Measurements from ENCODE around the gene IFNK.
A peak's percentile ranks its signal among the peaks of the same experiment; 100 is the strongest.

Gene IFNK

DNA sequence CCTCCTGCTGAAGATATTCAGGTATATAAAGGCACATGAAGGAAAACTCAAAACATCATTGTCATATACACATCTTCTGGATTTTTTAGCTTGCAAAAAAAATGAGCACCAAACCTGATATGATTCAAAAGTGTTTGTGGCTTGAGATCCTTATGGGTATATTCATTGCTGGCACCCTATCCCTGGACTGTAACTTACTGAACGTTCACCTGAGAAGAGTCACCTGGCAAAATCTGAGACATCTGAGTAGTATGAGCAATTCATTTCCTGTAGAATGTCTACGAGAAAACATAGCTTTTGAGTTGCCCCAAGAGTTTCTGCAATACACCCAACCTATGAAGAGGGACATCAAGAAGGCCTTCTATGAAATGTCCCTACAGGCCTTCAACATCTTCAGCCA, at the start of gene IFNK:
TSS of gene IFNK (plus strand) at position 55 of the 400 bp plus-strand sequence. CDS start at position 102, 47 bp downstream.
- Histone ChIP-seq H3K9me3 (ENCODE audit: control insufficient read depth, insufficient read depth, low read length) (no peaks in the 10 kb centered on the region), H3K4me3 (ENCODE audit: low read depth, low read length) (no peak within 1 kb of the TSS), H3K36me3 (ENCODE audit: control insufficient read depth, insufficient read depth, low read length) (no peaks in the 10 kb centered on the region), H3K9ac (ENCODE audit: low read depth, low read length) (no peak within 1 kb of the TSS), H3K27ac (ENCODE audit: low read depth, low read length) (no peak within 1 kb of the TSS), H3K27me3 (ENCODE audit: control insufficient read depth, insufficient read depth, low read length) (peaks cover 8% of the 10 kb centered on the region; the same call in 1 of the 2 replicates), H3K4me1 (ENCODE audit: control insufficient read depth, insufficient read depth, low read length) (peaks cover 28% of the 10 kb centered on the region)

DNA sequence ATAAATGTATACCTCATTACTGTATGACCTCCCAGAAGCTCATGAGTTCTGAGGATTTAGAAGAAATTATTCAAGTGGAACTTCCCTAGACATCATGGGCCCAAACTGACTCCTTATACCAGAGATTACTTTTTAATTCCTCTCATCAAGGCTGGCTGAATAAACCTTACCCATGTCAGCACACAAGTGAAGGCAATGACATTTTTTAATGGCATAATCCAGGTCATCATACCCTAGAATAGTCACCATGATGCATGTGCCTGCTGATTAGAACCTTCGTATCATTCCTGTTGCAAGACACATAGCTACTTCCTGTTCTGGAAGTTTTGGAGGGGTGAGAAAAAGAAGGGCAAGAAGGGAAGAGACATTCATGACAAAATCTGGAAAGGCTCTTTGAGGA, 49.8 kb upstream of the IFNK start:
- Histone ChIP-seq H3K4me1 (ENCODE audit: control insufficient read depth, insufficient read depth, low read length) (peaks cover 23% of the 10 kb centered on the region), H3K27ac (ENCODE audit: low read depth, low read length) (no peak overlapping the region), H3K27me3 (ENCODE audit: control insufficient read depth, insufficient read depth, low read length) (no peaks in the 10 kb centered on the region), H3K9me3 (ENCODE audit: control insufficient read depth, insufficient read depth, low read length) (peaks cover 12% of the 10 kb centered on the region; the same call in 1 of the 2 replicates), H3K36me3 (ENCODE audit: control insufficient read depth, insufficient read depth, low read length) (no peaks in the 10 kb centered on the region), H3K4me3 (ENCODE audit: low read depth, low read length) (no peak overlapping the region), H3K9ac (ENCODE audit: low read depth, low read length) (no peak overlapping the region)

- H3K27ac ChIP-seq (ENCODE audit: low read depth, low read length): no peak overlapping the region
- no peak overlapping the region for H3K9ac ChIP-seq (ENCODE audit: low read depth, low read length)
- H3K4me1 ChIP-seq (ENCODE audit: control insufficient read depth, insufficient read depth, low read length): peaks cover 23% of the 10 kb centered on the region
- H3K36me3 ChIP-seq (ENCODE audit: control insufficient read depth, insufficient read depth, low read length): no peaks in the 10 kb centered on the region
- peaks cover 17% of the 10 kb centered on the region; the same call in 1 of the 2 replicates for H3K9me3 ChIP-seq (ENCODE audit: control insufficient read depth, insufficient read depth, low read length)
- no peaks in the 10 kb centered on the region for H3K27me3 ChIP-seq (ENCODE audit: control insufficient read depth, insufficient read depth, low read length)
- H3K4me3 ChIP-seq (ENCODE audit: low read depth, low read length): no peak overlapping the region
Measured at GRCh38 chr9:27475057-27475595, 49.0 kb upstream of the IFNK start.

- no peak overlapping the region for H3K9ac ChIP-seq (ENCODE audit: low read depth, low read length)
- peaks cover 10% of the 10 kb centered on the region; the same call in 1 of the 2 replicates for H3K4me1 ChIP-seq (ENCODE audit: control insufficient read depth, insufficient read depth, low read length)
- H3K27me3 ChIP-seq (ENCODE audit: control insufficient read depth, insufficient read depth, low read length): no peaks in the 10 kb centered on the region
- peaks cover 17% of the 10 kb centered on the region; the same call in 1 of the 2 replicates for H3K9me3 ChIP-seq (ENCODE audit: control insufficient read depth, insufficient read depth, low read length)
- no peak overlapping the region for H3K27ac ChIP-seq (ENCODE audit: low read depth, low read length)
- H3K4me3 ChIP-seq (ENCODE audit: low read depth, low read length): no peak overlapping the region
- no peaks in the 10 kb centered on the region for H3K36me3 ChIP-seq (ENCODE audit: control insufficient read depth, insufficient read depth, low read length)
Measured at GRCh38 chr9:27476870-27477515, 47.1 kb upstream of the IFNK start.

GRCh38 chr9:27478322-27478721, 45.8 kb upstream of the IFNK start:
- H3K27ac ChIP-seq (ENCODE audit: low read depth, low read length): no peak overlapping the region
- H3K4me1 ChIP-seq (ENCODE audit: control insufficient read depth, insufficient read depth, low read length): peaks cover 10% of the 10 kb centered on the region; the same call in 1 of the 2 replicates
- no peak overlapping the region for H3K4me3 ChIP-seq (ENCODE audit: low read depth, low read length)
- peaks cover 17% of the 10 kb centered on the region; the same call in 1 of the 2 replicates for H3K9me3 ChIP-seq (ENCODE audit: control insufficient read depth, insufficient read depth, low read length)
- H3K27me3 ChIP-seq (ENCODE audit: control insufficient read depth, insufficient read depth, low read length): no peaks in the 10 kb centered on the region
- no peak overlapping the region for H3K9ac ChIP-seq (ENCODE audit: low read depth, low read length)
- H3K36me3 ChIP-seq (ENCODE audit: control insufficient read depth, insufficient read depth, low read length): no peaks in the 10 kb centered on the region

DNA sequence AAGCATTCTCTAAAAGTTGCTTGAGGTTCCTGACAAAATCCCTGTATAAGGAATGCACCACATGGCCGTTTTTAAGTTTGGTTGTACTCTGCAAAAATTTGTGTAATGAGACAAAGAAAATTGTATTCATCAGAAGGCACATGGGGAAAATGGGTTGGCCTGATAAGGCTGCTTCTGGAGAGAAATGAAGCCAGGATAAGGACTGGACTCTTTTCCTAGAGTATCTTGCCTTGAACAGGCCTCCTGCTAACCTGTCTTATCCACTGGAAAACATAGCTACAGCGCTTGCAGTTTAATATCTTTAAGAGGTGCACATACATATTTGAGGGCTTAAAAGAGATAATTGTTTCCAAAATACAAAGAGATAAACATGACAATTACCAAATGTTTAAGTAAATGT, 41.4 kb upstream of the IFNK start:
- Histone ChIP-seq H3K27me3 (ENCODE audit: control insufficient read depth, insufficient read depth, low read length) (no peaks in the 10 kb centered on the region), H3K9ac (ENCODE audit: low read depth, low read length) (no peak overlapping the region), H3K27ac (ENCODE audit: low read depth, low read length) (no peak overlapping the region), H3K4me3 (ENCODE audit: low read depth, low read length) (no peak overlapping the region), H3K36me3 (ENCODE audit: control insufficient read depth, insufficient read depth, low read length) (no peaks in the 10 kb centered on the region), H3K4me1 (ENCODE audit: control insufficient read depth, insufficient read depth, low read length) (peaks cover 6% of the 10 kb centered on the region; the same call in 1 of the 2 replicates), H3K9me3 (ENCODE audit: control insufficient read depth, insufficient read depth, low read length) (peaks cover 17% of the 10 kb centered on the region; the same call in 1 of the 2 replicates)

- Histone ChIP-seq H3K4me3 (ENCODE audit: low read depth, low read length) (no peak overlapping the region), H3K27ac (ENCODE audit: low read depth, low read length) (no peak overlapping the region), H3K27me3 (ENCODE audit: control insufficient read depth, insufficient read depth, low read length) (no peaks in the 10 kb centered on the region), H3K9ac (ENCODE audit: low read depth, low read length) (no peak overlapping the region), H3K9me3 (ENCODE audit: control insufficient read depth, insufficient read depth, low read length) (peaks cover 12% of the 10 kb centered on the region; the same call in 1 of the 2 replicates), H3K4me1 (ENCODE audit: control insufficient read depth, insufficient read depth, low read length) (peaks cover 12% of the 10 kb centered on the region), H3K36me3 (ENCODE audit: control insufficient read depth, insufficient read depth, low read length) (no peaks in the 10 kb centered on the region)
Measured at GRCh38 chr9:27483576-27483975, 40.5 kb upstream of the IFNK start.

DNA sequence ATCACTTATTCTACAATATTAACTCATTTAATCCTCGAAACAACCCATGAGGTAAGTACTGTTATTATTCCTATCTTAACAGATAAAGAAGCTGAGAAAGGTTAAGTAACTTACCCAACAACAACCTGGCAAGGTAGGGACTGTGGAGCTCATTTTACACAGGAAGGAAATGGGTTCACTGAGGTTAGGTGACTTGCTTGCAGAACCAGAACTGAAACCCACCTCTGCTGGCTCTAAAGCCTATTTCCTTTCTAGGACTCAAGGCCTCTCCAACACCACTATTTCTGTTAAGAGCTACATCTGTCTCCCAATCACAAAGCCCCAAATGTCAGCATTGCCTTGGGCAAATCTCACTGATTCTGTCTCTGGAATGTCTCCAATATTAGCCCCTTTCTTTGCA, 38.9 kb upstream of the IFNK start:
- no peak overlapping the region for H3K9ac ChIP-seq (ENCODE audit: low read depth, low read length)
- H3K4me1 ChIP-seq (ENCODE audit: control insufficient read depth, insufficient read depth, low read length): peaks cover 27% of the 10 kb centered on the region
- H3K27ac ChIP-seq (ENCODE audit: low read depth, low read length): no peak overlapping the region

GRCh38 chr9:27487128-27487640, 36.9 kb upstream of the IFNK start:
- Histone ChIP-seq H3K4me1 (ENCODE audit: control insufficient read depth, insufficient read depth, low read length) (peaks cover 30% of the 10 kb centered on the region), H3K9me3 (ENCODE audit: control insufficient read depth, insufficient read depth, low read length) (no peaks in the 10 kb centered on the region), H3K36me3 (ENCODE audit: control insufficient read depth, insufficient read depth, low read length) (no peaks in the 10 kb centered on the region), H3K9ac (ENCODE audit: low read depth, low read length) (no peak overlapping the region), H3K27me3 (ENCODE audit: control insufficient read depth, insufficient read depth, low read length) (no peaks in the 10 kb centered on the region), H3K27ac (ENCODE audit: low read depth, low read length) (peak overlapping the region; percentile 67), H3K4me3 (ENCODE audit: low read depth, low read length) (no peak overlapping the region)

More for the DNA sequence above, 38.9 kb upstream of the IFNK start:
- H3K36me3 ChIP-seq (ENCODE audit: control insufficient read depth, insufficient read depth, low read length): no peaks in the 10 kb centered on the region
- H3K4me3 ChIP-seq (ENCODE audit: low read depth, low read length): no peak overlapping the region
- no peaks in the 10 kb centered on the region for H3K9me3 ChIP-seq (ENCODE audit: control insufficient read depth, insufficient read depth, low read length)
- no peaks in the 10 kb centered on the region for H3K27me3 ChIP-seq (ENCODE audit: control insufficient read depth, insufficient read depth, low read length)

GRCh38 chr9:27487927-27488326, 36.2 kb upstream of the IFNK start:
- Histone ChIP-seq H3K27ac (ENCODE audit: low read depth, low read length) (peak overlapping the region; percentile 67), H3K27me3 (ENCODE audit: control insufficient read depth, insufficient read depth, low read length) (no peaks in the 10 kb centered on the region), H3K36me3 (ENCODE audit: control insufficient read depth, insufficient read depth, low read length) (no peaks in the 10 kb centered on the region), H3K9me3 (ENCODE audit: control insufficient read depth, insufficient read depth, low read length) (no peaks in the 10 kb centered on the region), H3K9ac (ENCODE audit: low read depth, low read length) (no peak overlapping the region), H3K4me3 (ENCODE audit: low read depth, low read length) (no peak overlapping the region), H3K4me1 (ENCODE audit: control insufficient read depth, insufficient read depth, low read length) (peaks cover 30% of the 10 kb centered on the region)
